Lung (tissue), 12 donors: ENCODE results near the gene ROBO1. TPM values are rescaled to one million over a fixed set of nuclear protein-coding genes. Genes with fewer than 3 reads are reported as not detected.

Source experiments
- ATAC-seq: fragments of 200-7000 bp; cut with Tn5 transposase; one replicate; pipeline ENCODE4 v1.9.1; 2020; ENCODE audit warnings: moderate number of reproducible peaks; ENCODE audit not compliant: insufficient read depth, low FRiP score
- DNase-seq, 3 donors: peaks; one replicate each; pipeline ENCODE4 v3.0.0-alpha.2; 2013 to 2017
- H3K27ac ChIP-seq, 2 donors: one replicate each; pipeline ENCODE4 v1.5.1; 2013; ENCODE audit warnings: mild to moderate bottlenecking in 2 of 2, moderate library complexity in 2 of 2, control low read depth in 1 of 2, inconsistent platforms in 1 of 2, low read depth in 1 of 2, low read length in 1 of 2
- H3K27me3 ChIP-seq, 3 donors: one replicate each; pipeline ENCODE4 v1.5.1; 2013; ENCODE audit warnings: low read length in 2 of 3; ENCODE audit not compliant: control insufficient read depth in 3 of 3, insufficient read depth in 3 of 3
- H3K36me3 ChIP-seq, 4 donors: one replicate each; pipeline ENCODE4 v1.5.1; 2013; ENCODE audit warnings: low read length in 4 of 4, mild to moderate bottlenecking in 1 of 4, moderate library complexity in 1 of 4; ENCODE audit not compliant: control insufficient read depth in 4 of 4, insufficient read depth in 4 of 4
- H3K4me1 ChIP-seq, 5 donors: one replicate each; pipeline ENCODE4 v1.5.1; 2013; ENCODE audit warnings: low read length in 5 of 5, mild to moderate bottlenecking in 2 of 5, moderate library complexity in 1 of 5; ENCODE audit not compliant: control insufficient read depth in 5 of 5, insufficient read depth in 5 of 5
- H3K4me3 ChIP-seq: one replicate; pipeline ENCODE4 v1.5.1; 2013; ENCODE audit warnings: mild to moderate bottlenecking, control low read depth, moderate library complexity
- H3K9ac ChIP-seq, 2 donors: one replicate each; pipeline ENCODE4 v1.5.1; 2013; ENCODE audit warnings: low read length in 2 of 2, control low read depth in 1 of 2; ENCODE audit not compliant: insufficient read depth in 1 of 2
- H3K9me3 ChIP-seq, 4 donors: one replicate each; pipeline ENCODE4 v1.5.1; 2013; ENCODE audit warnings: low read length in 3 of 4, mild to moderate bottlenecking in 1 of 4, moderate library complexity in 1 of 4; ENCODE audit not compliant: control insufficient read depth in 4 of 4, insufficient read depth in 3 of 4
- WGBS, 2 donors: extraction: QIAGEN DNeasy Blood & Tissue Kit; methylation state at CpG; one replicate each; pipeline ENCODE4 v1.1.7; 2013; 5-methylcytosine and 5-hydroxymethylcytosine counted together
- polyA plus RNA-seq, 2 donors: library from polyadenylated mRNA; stranded (reverse); fragments of 200-250 nt; gene quantifications; one replicate each; pipeline ENCODE4 v1.2.1, GENCODE V29; 2013
- total RNA-seq, 2 donors: library from RNA; depleted of rRNA in 1 of 2; stranded (reverse); fragments of >200 nt in 1 of 2; gene quantifications; one replicate each; pipeline ENCODE4 v1.2.1, GENCODE V29; 2014 to 2021
- TF ChIP-seq, protein P1 (sequence below): IDR thresholded peaks from 2 replicates; pipeline ENCODE4 v1.5.1; 2012; ENCODE audit warnings: mild to moderate bottlenecking; ENCODE audit errors: control extremely low read depth, extremely low read depth
- donor health status: control.
- donor health status: control.
- donor health status: Bipolar disorder and iron deficiency.
- donor health status: healthy.
- donor health status: DM: yes; HTN: yes; CAD: no.

The ROBO1 gene
- total and polyA plus RNA-seq, 4 donors = 2.6 to 72.6 (median 15.7) TPM

DNA sequence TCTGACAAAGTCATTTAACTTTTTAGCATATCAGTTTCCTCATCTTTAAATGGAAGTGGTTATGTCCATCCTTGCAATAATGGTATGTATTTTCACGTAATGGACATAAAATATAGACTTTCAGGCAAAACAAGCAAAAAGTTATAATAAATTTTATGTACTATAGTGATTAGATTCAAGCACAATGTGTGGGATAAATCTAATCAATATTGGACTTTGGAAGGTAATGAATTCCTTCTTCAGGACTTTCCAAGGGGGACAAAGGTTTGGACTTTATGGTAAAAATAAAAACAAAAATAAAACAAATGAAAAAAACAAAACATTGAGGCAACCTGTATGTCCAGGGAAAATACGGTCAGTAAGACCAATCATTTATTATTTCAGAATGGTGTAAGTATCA is 357.7 kb downstream of the ROBO1 start:
- H3K27me3 ChIP-seq = no peaks in the 10 kb centered on the region
- no peak overlapping the region for H3K9ac ChIP-seq
- H3K27ac ChIP-seq = no peak overlapping the region
- WGBS, 2 donors = 64 to 83% methylated on average over 2 of the region's 2 CpGs
- DNase-seq = no peak
- no peak for ATAC-seq
- no peaks in the 10 kb centered on the region for H3K9me3 ChIP-seq
- no peaks in the 10 kb centered on the region for H3K36me3 ChIP-seq
- H3K4me1 ChIP-seq = peaks cover 0 to 10% (median 2%) of the 10 kb centered on the region in 5 donors
- TF ChIP-seq, protein P1, sequence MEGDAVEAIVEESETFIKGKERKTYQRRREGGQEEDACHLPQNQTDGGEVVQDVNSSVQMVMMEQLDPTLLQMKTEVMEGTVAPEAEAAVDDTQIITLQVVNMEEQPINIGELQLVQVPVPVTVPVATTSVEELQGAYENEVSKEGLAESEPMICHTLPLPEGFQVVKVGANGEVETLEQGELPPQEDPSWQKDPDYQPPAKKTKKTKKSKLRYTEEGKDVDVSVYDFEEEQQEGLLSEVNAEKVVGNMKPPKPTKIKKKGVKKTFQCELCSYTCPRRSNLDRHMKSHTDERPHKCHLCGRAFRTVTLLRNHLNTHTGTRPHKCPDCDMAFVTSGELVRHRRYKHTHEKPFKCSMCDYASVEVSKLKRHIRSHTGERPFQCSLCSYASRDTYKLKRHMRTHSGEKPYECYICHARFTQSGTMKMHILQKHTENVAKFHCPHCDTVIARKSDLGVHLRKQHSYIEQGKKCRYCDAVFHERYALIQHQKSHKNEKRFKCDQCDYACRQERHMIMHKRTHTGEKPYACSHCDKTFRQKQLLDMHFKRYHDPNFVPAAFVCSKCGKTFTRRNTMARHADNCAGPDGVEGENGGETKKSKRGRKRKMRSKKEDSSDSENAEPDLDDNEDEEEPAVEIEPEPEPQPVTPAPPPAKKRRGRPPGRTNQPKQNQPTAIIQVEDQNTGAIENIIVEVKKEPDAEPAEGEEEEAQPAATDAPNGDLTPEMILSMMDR = no peak
- no peak overlapping the region for H3K4me3 ChIP-seq

DNA sequence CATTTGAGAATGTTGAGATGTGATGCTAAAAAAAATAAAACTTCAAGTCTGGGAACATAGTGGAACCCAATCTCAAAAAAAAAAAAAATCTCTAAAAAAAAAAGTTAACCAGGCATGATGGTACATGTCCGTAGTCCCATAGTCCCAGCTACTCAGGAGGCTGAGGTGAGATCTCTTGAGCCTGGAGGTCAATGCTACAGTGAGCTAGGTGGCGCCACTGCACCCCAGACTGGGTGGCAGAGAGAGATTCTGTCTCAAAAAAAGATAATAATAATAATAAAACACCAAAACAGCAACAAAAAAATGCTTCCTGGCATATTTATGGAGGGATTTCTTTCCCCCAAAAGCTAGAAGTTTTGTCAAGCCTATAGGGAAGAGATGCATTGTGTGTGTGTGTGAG is 361.6 kb downstream of the ROBO1 start:
- WGBS, 2 donors = 75 to 80% methylated on average over 2 of the region's 2 CpGs
- H3K9ac ChIP-seq = no peak overlapping the region
- H3K4me1 ChIP-seq = peaks cover 0 to 4% (median 0%) of the 10 kb centered on the region in 5 donors
- TF ChIP-seq, protein P1 = no peak
- no peak overlapping the region for H3K27ac ChIP-seq
- no peaks in the 10 kb centered on the region for H3K27me3 ChIP-seq
- H3K4me3 ChIP-seq = no peak overlapping the region
- no peaks in the 10 kb centered on the region for H3K36me3 ChIP-seq
- DNase-seq (no peak), ATAC-seq (no peak)
- no peaks in the 10 kb centered on the region for H3K9me3 ChIP-seq

DNA sequence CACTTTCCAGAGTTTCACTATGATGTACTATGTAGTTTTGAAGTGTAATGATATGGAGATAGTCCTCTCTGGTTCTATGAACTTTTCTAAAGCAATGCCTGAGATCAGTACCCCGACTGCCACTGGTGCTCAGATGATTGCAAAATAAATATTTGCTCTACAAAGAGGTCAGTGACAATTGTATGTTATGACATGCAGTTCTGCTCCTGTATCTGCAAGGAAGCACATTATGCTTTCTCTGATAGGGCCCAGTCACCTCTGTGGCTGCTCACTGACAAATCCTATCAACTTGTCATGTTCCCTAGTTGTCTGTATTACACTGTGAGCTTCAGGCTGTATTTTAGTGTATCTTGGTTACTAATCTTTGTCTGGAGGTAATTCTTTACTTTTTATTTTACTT is 362.6 kb downstream of the ROBO1 start:
- no peak for DNase-seq

More for the DNA sequence above, 362.6 kb downstream of the ROBO1 start:
- no peak overlapping the region for H3K4me3 ChIP-seq
- H3K4me1 ChIP-seq = peaks cover 0 to 4% (median 0%) of the 10 kb centered on the region in 5 donors
- TF ChIP-seq, protein P1 = no peak
- no peak for ATAC-seq
- no peak overlapping the region for H3K27ac ChIP-seq
- H3K9ac ChIP-seq = no peak overlapping the region
- 34 to 52% methylated on average over 1 of the region's 1 CpG for WGBS, 2 donors
- H3K9me3 ChIP-seq = no peaks in the 10 kb centered on the region
- no peaks in the 10 kb centered on the region for H3K27me3 ChIP-seq
- H3K36me3 ChIP-seq = no peaks in the 10 kb centered on the region
